ENCODE results near the gene ALG1.

ALG1 gene, protein sequence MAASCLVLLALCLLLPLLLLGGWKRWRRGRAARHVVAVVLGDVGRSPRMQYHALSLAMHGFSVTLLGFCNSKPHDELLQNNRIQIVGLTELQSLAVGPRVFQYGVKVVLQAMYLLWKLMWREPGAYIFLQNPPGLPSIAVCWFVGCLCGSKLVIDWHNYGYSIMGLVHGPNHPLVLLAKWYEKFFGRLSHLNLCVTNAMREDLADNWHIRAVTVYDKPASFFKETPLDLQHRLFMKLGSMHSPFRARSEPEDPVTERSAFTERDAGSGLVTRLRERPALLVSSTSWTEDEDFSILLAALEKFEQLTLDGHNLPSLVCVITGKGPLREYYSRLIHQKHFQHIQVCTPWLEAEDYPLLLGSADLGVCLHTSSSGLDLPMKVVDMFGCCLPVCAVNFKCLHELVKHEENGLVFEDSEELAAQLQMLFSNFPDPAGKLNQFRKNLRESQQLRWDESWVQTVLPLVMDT

DNA sequence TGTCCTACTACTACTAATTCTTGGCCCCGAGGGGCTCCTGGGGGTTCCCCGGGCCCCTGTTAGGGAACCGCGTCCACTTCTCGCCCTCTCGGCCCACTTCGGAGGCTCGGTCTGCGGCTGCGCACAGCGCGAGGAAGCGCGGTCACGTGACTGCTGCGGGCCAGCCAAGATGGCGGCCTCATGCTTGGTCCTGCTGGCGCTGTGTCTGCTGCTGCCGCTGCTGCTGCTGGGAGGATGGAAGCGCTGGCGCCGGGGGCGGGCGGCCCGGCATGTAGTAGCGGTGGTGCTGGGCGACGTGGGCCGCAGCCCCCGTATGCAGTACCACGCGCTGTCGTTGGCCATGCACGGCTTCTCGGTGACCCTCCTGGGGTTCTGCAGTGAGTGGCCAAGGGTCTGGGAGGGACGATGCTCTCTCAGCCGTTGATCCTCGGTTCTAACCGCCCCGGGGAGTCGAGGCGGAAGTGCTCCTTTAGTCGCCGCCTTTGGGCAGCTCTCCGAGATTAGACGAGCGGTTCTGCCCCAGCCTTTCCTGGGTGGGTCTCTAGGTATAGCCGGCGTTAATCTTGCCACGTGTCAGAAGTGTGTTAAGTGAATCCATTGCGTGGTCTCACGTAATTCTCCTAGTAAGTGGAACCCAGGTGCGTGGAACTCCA, at the start of gene ALG1:
ALG1 (plus strand) TSS at position 163 of the 653 bp plus-strand sequence; CDS start at position 170, 7 bp downstream.
- peak; percentile 82 to 85 for DNase-seq (ENCODE audit: low read depth in 2 of 2)

GRCh38 chr16:5022521-5022920, 49.1 kb upstream of the ALG1 start:
- no peak for DNase-seq (ENCODE audit: low read depth in 2 of 2)

GRCh38 chr16:5024632-5025031, 47.0 kb upstream of the ALG1 start:
- no peak for DNase-seq (ENCODE audit: low read depth in 2 of 2)

GRCh38 chr16:5025171-5025632, 46.4 kb upstream of the ALG1 start:
- DNase-seq (ENCODE audit: low read depth in 2 of 2) = no peak

DNA sequence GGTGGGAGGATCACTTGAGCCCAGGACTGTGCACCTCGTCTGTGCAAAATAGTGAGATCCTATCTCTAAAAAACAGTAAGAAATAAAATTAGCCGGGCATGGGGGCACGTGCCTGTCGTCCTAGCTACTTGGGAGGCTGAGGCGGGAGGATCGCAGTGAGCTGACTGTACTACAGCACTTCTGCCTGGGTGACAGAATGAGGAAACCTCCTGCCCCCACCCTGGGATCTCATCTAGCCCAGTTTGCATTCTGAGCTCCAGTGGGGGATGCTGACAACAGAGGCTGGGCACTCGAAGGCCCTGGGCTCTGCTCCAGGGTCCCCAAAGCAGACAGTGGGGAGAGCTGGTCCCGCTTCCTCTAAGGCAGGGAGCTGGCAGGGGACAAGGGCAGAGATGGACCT, 45.0 kb upstream of the ALG1 start:
- DNase-seq (ENCODE audit: low read depth in 2 of 2) = no peak

DNA sequence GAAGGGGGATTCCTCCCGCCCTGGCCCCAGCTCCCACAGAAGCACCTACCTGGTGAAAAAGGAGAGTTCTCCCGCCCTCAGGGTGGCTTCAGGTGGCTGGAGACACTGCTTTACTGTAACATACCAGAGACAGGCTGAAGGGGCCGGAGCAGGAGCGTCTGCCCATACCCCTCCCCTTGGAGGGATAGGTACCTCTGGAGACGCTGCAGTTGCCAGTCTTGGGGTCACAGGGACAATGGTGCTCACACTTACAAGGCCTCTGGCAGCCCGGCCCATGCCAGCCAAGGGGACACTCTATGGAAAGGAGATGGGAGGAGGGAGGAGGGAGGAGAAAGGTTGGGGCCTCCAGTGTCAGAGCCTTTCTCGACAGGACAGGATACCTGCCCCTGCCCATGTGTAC, 44.6 kb upstream of the ALG1 start:
- DNase-seq (ENCODE audit: low read depth in 2 of 2) = no peak

DNA sequence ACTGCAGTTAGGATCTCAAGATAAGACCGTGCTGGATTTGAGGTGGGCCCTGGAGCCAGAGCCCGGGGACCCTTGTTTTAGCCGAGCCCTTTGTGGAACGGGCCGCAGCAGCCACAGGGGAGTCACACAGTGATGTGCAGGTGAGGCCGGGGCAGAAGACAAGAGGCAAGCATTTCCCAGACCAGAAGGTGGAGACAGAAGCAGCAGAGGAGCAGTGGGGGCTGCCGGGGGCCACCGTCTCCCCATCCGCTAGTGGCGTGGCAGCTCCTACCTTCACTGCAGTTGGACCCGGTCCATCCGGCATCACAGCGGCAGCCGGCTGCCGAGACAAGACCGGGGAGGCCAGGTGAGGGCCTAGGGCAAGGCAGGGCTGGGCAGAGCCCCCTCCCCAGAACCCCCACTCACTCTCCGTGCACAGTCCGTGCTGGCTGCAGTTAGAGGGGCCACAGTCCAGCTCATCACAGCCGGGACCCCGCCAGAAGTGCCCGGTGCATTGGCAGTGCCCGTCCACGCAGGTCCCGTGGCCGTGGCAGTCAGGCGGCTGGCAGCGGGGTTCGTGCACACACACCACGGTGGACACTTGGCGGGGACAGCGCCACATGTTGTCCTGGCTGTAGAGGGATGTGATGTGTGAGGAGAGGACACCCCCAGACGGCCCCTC, 43.9 kb upstream of the ALG1 start:
- DNase-seq (ENCODE audit: low read depth in 2 of 2) = no peak

GRCh38 chr16:5028950-5029475, 42.6 kb upstream of the ALG1 start:
- no peak for DNase-seq (ENCODE audit: low read depth in 2 of 2)

DNA sequence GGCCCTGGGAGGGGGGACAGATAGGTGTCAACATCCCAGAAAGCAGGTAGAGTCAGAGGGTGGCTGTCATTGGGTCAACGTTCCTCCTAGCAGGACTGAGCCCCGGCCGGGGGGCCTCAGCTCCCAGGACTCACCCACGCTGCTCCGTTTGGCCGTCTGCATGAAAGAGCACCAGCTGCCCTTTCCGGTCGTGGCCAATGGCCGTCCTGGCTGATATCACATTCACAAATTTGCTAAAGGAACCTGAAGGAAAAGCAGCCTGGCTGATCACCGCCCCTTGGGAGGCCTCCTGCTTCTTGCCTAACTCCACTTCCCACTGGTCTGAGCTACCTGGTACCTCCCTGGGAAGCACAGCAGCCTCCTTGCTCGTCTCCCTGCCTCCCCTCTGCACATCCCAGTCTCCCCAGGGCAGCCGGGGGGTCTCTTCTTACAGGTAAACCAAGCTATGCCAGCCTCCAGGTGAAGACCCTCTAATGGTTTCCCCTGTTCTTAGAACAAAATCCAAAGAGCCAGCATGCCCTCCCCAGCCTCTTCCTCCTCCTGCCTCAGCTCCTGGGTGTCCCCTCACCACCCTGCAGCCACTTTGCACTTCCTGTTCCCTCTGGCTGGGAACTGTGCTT, 41.3 kb upstream of the ALG1 start:
- DNase-seq (ENCODE audit: low read depth in 2 of 2) = no peak

GRCh38 chr16:5031601-5032000, 40.0 kb upstream of the ALG1 start:
- DNase-seq (ENCODE audit: low read depth in 2 of 2) = no peak

GRCh38 chr16:5032748-5033167, 38.9 kb upstream of the ALG1 start:
- DNase-seq (ENCODE audit: low read depth in 2 of 2) = no peak

- DNase-seq (ENCODE audit: low read depth in 2 of 2) = peak; percentile 66 to 73
Measured at GRCh38 chr16:5033256-5034166, 38.1 kb upstream of the ALG1 start, which contains the start of gene NAGPA. Gene NAGPA (minus strand): TSS chr16:5033935. CDS start chr16:5033914, 21 bp downstream.

- DNase-seq (ENCODE audit: low read depth in 2 of 2) = no peak
Measured at GRCh38 chr16:5034167-5034523, 37.5 kb upstream of the ALG1 start.

DNA sequence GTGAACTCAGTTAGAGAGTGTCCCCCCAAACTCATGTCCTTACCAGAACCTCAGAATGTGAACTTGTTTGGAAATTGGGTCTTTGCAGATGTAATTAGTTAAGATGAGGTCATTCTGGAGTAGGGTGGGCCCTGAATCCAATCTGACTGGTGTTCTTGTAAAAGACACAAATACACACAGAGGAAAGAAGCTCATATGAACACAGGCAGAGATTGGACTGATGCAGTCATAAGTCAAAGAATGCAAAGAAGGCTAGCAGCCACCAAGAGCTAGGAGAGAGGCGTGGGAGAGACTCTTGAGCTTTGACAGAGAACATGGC, 35.8 kb upstream of the ALG1 start:
- no peak for DNase-seq (ENCODE audit: low read depth in 2 of 2)

DNA sequence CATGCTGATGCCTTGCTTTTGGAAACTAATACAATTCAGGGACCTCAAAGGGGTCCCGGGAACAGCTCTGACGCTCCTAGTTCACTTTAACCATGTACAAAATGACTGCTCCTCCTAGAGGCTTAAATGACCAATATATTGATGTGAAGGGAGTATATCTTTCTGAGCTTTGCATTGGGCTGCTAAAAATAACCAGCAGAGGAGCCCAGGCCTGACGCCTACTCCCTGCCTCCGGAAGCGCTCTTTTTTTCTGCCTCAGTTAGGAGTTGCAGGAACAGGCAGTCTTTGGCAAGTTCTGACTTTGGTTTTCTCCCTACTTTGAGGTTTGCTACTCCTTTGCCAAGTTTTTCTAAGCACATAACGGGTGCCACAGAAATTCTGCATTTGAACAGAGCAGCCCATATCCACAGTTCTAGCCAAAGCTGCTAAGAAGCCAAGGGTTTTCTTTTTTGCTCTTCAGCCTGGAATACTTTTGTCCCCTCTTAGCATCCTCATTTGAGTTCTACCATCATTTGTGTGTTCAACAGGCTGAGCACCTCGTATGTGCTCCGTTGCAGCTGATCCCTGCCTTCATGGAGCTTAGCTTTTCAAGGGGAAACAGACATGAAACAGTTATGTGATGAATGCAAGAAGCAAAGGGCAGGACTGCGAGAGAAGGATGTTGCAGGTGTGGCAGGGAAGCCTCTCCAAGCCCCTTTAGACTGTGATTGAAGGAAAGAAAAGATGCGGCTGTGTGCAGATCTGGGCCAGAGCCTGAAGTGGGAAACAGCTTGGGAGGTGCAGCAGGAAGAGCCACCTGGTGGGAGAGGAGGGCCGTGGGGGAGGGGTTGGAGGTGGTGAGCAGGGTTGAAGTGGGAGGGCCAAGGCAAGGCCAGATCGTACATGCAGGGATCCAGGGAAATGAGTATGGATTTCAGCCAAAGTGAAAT, 35.2 kb upstream of the ALG1 start:
- DNase-seq (ENCODE audit: low read depth in 2 of 2) = no peak

DNA sequence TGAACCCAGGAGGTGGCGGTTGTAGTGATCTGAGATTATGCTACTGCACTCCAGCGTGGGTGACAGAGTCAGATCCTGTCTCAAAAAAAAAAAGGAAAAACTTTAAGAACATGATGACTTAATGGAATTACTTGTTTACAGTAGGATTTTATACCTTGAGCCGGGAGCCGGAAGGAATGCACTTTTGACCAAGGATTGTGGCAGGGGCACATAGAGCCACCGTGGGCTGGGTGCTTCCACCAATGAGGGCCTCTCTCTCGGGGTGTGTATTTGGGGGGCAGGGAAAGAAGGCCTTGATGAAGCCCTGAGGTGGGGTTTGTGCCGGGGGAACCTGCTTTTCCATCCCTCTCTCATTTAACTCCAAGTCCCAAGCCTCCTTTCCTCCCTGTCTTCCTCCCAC, 31.2 kb upstream of the ALG1 start:
- DNase-seq (ENCODE audit: low read depth in 2 of 2) = no peak

GRCh38 chr16:5041600-5042133, 30.0 kb upstream of the ALG1 start:
- DNase-seq (ENCODE audit: low read depth in 2 of 2) = no peak

GRCh38 chr16:5042574-5043171, 29.0 kb upstream of the ALG1 start:
- no peak for DNase-seq (ENCODE audit: low read depth in 2 of 2)

- DNase-seq (ENCODE audit: low read depth in 2 of 2) = no peak
Measured at GRCh38 chr16:5044011-5044540, 27.6 kb upstream of the ALG1 start.

Data from stimulated activated CD8-positive, alpha-beta memory T cell treated with anti-CD3 and anti-CD28 coated beads, Interleukin-2, amount 100 ng/mL, for 48 hours (primary cell).